IPS DF 6.9 (cell line): ENCODE data around the gene GATAD2A.

Source experiments
- DNase-seq: peaks from one replicate; pipeline ENCODE4 v3.0.0-alpha.2; 2013; ENCODE audit warnings: low read depth, low spot score
- H3K27ac ChIP-seq: one replicate; pipeline ENCODE4 v1.5.1; 2013; ENCODE audit warnings: low read length, control low read depth
- H3K27me3 ChIP-seq: 2 replicates; pipeline ENCODE4 v1.6.1; 2013; ENCODE audit warnings: mild to moderate bottlenecking, low read length; ENCODE audit not compliant: control insufficient read depth, insufficient read depth
- H3K36me3 ChIP-seq: 2 replicates; pipeline ENCODE4 v1.6.1; 2013; ENCODE audit warnings: low read length; ENCODE audit not compliant: control insufficient read depth, insufficient read depth
- H3K4me1 ChIP-seq: 2 replicates; pipeline ENCODE4 v1.6.1; 2013; ENCODE audit warnings: low read length; ENCODE audit not compliant: control insufficient read depth, insufficient read depth
- H3K4me3 ChIP-seq: 2 replicates; pipeline ENCODE4 v1.5.1; 2013; ENCODE audit warnings: mild to moderate bottlenecking, low read length
- H3K9me3 ChIP-seq: 2 replicates; pipeline ENCODE4 v1.6.1; 2013; ENCODE audit warnings: low read length, inconsistent platforms; ENCODE audit not compliant: control insufficient read depth, insufficient read depth
- WGBS: extraction: QIAGEN DNeasy Blood & Tissue Kit; methylation state at CpG from one replicate; pipeline ENCODE4 v1.1.7; 2013; ENCODE audit warnings: mixed read lengths, missing lambda C conversion rate; ENCODE audit not compliant: insufficient read length, insufficient coverage; 5-methylcytosine and 5-hydroxymethylcytosine counted together

Gene GATAD2A

GRCh38 chr19:19502808-19503602 lies 97.5 kb downstream of the GATAD2A start:
- H3K9me3 ChIP-seq: no peaks in the 10 kb centered on the region
- DNase-seq: no peak
- H3K4me3 ChIP-seq: no peak overlapping the region
- H3K27ac ChIP-seq: no peak overlapping the region
- 100% methylated on average over 1 of the region's 18 CpGs for WGBS
- H3K36me3 ChIP-seq: peaks cover 55% of the 10 kb centered on the region
- no peaks in the 10 kb centered on the region for H3K27me3 ChIP-seq
- no peaks in the 10 kb centered on the region for H3K4me1 ChIP-seq

GRCh38 chr19:19504754-19505668 lies 99.5 kb downstream of the GATAD2A start:
- peaks cover 36% of the 10 kb centered on the region for H3K36me3 ChIP-seq
- H3K9me3 ChIP-seq: no peaks in the 10 kb centered on the region
- no peak for DNase-seq
- H3K4me1 ChIP-seq: no peaks in the 10 kb centered on the region
- no peak overlapping the region for H3K4me3 ChIP-seq
- no peak overlapping the region for H3K27ac ChIP-seq
- no CpG with 5 or more reads among the region's 23 CpGs for WGBS
- no peaks in the 10 kb centered on the region for H3K27me3 ChIP-seq

GRCh38 chr19:19505669-19506326 lies 100.3 kb downstream of the GATAD2A start:
- no peak overlapping the region for H3K27ac ChIP-seq
- H3K27me3 ChIP-seq: no peaks in the 10 kb centered on the region
- H3K4me1 ChIP-seq: no peaks in the 10 kb centered on the region
- peaks cover 33% of the 10 kb centered on the region for H3K36me3 ChIP-seq
- no peaks in the 10 kb centered on the region for H3K9me3 ChIP-seq
- WGBS: no CpG with 5 or more reads among the region's 27 CpGs
- no peak for DNase-seq
- H3K4me3 ChIP-seq: no peak overlapping the region

- Histone ChIP-seq H3K4me1 (no peaks in the 10 kb centered on the region), H3K27ac (no peak overlapping the region), H3K27me3 (no peaks in the 10 kb centered on the region), H3K9me3 (no peaks in the 10 kb centered on the region), H3K36me3 (peaks cover 27% of the 10 kb centered on the region), H3K4me3 (no peak overlapping the region)
- DNase-seq: no peak
- WGBS: no CpG with 5 or more reads among the region's 12 CpGs
Measured at GRCh38 chr19:19506592-19506991, 101.1 kb downstream of the GATAD2A start.

GRCh38 chr19:19507354-19507753 lies 101.9 kb downstream of the GATAD2A start:
- Histone ChIP-seq H3K27me3 (no peaks in the 10 kb centered on the region), H3K4me1 (no peaks in the 10 kb centered on the region), H3K36me3 (peaks cover 20% of the 10 kb centered on the region), H3K9me3 (no peaks in the 10 kb centered on the region), H3K4me3 (no peak overlapping the region), H3K27ac (no peak overlapping the region)
- no CpG with 5 or more reads among the region's 8 CpGs for WGBS
- DNase-seq: no peak

GRCh38 chr19:19508217-19508616 lies 102.7 kb downstream of the GATAD2A start:
- Histone ChIP-seq H3K4me1 (no peaks in the 10 kb centered on the region), H3K36me3 (peaks cover 13% of the 10 kb centered on the region; the same call in 1 of the 2 replicates), H3K9me3 (no peaks in the 10 kb centered on the region), H3K27me3 (no peaks in the 10 kb centered on the region), H3K27ac (no peak overlapping the region), H3K4me3 (no peak overlapping the region)
- WGBS: no CpG with 5 or more reads among the region's 11 CpGs
- DNase-seq: no peak

- Histone ChIP-seq H3K4me3 (no peak overlapping the region), H3K9me3 (no peaks in the 10 kb centered on the region), H3K27ac (no peak overlapping the region), H3K36me3 (peaks cover 12% of the 10 kb centered on the region; the same call in 1 of the 2 replicates), H3K4me1 (no peaks in the 10 kb centered on the region), H3K27me3 (no peaks in the 10 kb centered on the region)
- DNase-seq: no peak
- no CpG with 5 or more reads among the region's 6 CpGs for WGBS
Measured at GRCh38 chr19:19510432-19510831, 105.0 kb downstream of the GATAD2A start.

- H3K4me1 ChIP-seq: no peaks in the 10 kb centered on the region
- H3K27ac ChIP-seq: no peak overlapping the region
- WGBS: no CpG with 5 or more reads among the region's 17 CpGs
- DNase-seq: no peak
- peaks cover 3% of the 10 kb centered on the region; the same call in 1 of the 2 replicates for H3K36me3 ChIP-seq
- no peaks in the 10 kb centered on the region for H3K9me3 ChIP-seq
- H3K4me3 ChIP-seq: no peak overlapping the region
- no peaks in the 10 kb centered on the region for H3K27me3 ChIP-seq
Measured at GRCh38 chr19:19513682-19514081, 108.2 kb downstream of the GATAD2A start.

- H3K36me3 ChIP-seq: peaks cover 3% of the 10 kb centered on the region; the same call in 1 of the 2 replicates
- H3K4me3 ChIP-seq: no peak overlapping the region
- no peak overlapping the region for H3K27ac ChIP-seq
- no peaks in the 10 kb centered on the region for H3K27me3 ChIP-seq
- WGBS: no CpG with 5 or more reads among the region's 46 CpGs
- no peaks in the 10 kb centered on the region for H3K9me3 ChIP-seq
- no peaks in the 10 kb centered on the region for H3K4me1 ChIP-seq
- no peak for DNase-seq
Measured at GRCh38 chr19:19514215-19514657, 108.8 kb downstream of the GATAD2A start.
